Endometrium (tissue), 2 donors: Measurements from ENCODE around the gene MTUS2.

Experiments used
- FAIRE-seq: peaks from 2 replicates; lab custom pipeline; 2012; peaks lifted over from hg19 to GRCh38; lab: Jason Lieb, UNC
- donor health status: control.
- donor health status: control.

MTUS2 gene

DNA sequence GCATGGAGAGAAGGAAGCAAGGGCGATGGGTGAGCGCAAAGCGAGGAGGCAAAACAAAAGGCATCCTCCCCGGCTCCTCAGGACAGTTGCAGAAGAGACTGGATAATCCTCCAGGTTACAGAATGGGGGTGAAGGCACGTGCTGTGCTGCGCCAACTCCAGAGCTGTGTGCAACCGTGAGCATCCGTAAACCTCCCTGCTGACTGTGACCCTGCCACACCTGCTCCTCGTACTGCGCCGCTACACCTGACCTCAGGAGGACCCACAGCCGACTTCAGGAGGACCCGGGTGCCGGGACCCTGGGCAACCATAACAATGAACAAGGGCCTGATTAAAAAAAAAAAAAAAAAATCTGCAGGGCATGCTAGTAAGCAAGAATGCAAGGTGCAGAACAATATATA, 706.6 kb downstream of the MTUS2 start:
- no peak for FAIRE-seq

- no peak for FAIRE-seq
Measured at GRCh38 chr13:29527511-29527910, 707.4 kb downstream of the MTUS2 start.

DNA sequence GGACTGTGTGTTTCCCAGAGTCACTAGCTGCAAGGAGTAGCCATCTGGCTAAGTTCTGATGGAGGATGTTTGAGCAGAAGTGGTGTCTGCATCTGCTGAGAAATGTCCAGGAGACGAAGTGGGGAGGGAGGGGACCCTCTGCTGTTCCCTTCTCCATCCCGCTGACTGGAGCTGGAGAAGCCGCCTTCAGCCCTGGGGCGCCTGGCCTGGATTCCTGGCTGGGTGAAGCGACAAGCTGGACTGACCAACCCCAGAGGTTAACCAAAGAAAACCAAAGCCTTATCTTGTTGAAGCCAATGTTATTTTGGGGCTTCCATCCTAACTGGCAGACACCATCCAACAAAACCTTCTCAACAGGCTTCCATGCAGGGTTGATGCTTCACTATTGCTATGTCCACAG, 707.8 kb downstream of the MTUS2 start:
- FAIRE-seq, result no peak

- no peak for FAIRE-seq
Measured at GRCh38 chr13:29529754-29530153, 709.6 kb downstream of the MTUS2 start.

DNA sequence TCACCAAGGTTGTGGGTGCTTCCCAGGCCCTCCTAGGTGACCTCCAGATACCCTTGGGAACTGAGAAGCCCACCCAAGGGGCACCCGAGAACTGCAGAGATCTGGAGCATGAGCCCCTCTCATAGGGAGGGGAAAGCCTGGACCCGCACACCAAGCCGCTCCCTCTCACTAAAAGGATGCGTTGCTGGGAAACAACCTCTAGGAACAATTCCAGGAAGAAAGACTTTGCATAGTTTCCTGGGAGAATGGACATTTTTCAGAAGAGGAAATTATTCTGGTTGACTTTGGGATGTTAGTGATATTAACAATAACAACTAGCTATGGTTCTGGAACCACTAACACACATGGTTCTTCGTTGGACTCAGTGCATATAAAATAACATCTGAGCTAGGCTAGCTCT, 710.8 kb downstream of the MTUS2 start:
- FAIRE-seq, result no peak

DNA sequence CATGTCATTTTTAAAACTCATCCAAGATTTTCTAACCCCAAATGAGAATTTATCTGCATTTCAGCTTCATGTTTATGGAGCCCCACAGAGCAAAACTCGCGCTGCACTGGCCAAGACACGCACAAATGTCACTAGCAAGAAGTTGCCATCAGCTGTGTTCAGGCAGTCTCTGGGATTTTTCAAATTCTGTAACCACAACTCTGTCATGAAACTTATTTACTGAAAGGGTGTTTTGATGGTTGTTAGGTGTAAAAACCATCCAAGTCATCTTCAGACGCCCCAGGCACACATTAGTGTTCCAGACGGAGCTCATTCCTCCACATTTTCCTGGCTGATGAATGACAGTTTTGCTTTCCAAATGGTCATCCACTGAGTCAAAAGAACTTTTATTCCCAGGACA, 712.0 kb downstream of the MTUS2 start:
- FAIRE-seq, result no peak

- no peak for FAIRE-seq
Measured at GRCh38 chr13:29532821-29533220, 712.7 kb downstream of the MTUS2 start.

DNA sequence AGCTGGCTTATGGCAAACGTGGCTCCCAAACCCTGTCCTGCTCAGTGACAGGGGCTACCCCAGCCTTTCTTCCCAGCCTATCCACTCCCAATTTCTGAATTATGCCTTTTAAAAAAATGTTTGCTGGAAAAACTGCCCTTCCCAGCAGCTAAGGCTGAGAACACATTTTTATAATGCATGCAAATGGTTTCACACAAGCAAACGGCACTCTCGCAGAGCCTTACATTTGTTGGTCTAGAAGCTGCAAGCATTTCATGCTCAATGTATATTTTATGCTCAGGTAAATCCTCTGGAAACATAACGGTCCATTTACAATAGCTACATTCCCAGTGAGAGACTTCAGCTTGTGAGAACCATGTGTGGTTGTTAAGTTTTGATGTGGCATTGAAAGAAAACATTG, 713.9 kb downstream of the MTUS2 start:
- no peak for FAIRE-seq

- FAIRE-seq, result no peak
Measured at GRCh38 chr13:29535663-29536655, 715.8 kb downstream of the MTUS2 start.

GRCh38 chr13:29536853-29537252, 716.7 kb downstream of the MTUS2 start:
- FAIRE-seq, result no peak

GRCh38 chr13:29537736-29538651, 717.9 kb downstream of the MTUS2 start:
- FAIRE-seq, result no peak

- FAIRE-seq, result no peak
Measured at GRCh38 chr13:29538652-29539040, 718.5 kb downstream of the MTUS2 start.

- no peak for FAIRE-seq
Measured at GRCh38 chr13:29539856-29540255, 719.7 kb downstream of the MTUS2 start.

GRCh38 chr13:29540334-29540733, 720.2 kb downstream of the MTUS2 start:
- FAIRE-seq, result no peak

DNA sequence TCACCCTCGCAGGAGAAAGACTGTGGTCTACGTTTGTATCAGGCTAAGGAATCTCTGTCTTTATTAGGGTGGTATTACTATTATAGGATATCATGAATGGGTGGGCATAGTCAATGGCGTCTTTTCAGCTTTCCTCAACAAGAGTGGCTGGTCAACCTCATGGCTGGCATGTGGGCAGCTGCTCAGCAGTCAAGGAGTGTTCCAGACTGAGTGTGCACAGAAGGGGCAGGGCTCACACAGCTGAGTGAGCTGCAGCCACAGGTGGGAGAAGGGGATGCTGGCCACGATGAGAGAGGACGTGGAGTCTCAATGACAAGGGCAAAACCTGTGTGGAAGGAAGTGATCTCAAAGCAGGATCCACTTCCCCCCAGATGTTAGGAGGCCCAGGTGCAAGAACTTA, 720.7 kb downstream of the MTUS2 start:
- FAIRE-seq, result no peak

DNA sequence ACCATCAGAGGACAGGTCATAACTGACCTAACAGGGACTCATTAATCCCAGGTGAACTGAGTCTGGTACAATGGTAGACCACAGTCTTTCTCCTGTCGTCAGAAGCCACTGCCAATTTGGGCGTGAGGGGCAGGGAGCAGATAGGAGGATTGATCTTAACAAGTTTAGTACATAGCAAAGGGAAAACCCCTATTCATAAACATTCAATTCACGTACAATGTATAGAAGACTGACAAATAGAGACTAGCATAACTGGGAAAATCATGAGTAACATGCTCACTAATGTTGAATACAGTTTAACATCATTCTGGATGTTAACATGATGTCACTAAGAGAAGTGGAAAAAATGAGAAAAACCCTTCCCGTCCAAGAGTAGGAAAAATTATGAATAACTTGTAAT, 721.3 kb downstream of the MTUS2 start:
- FAIRE-seq, result no peak

GRCh38 chr13:29542381-29542780, 722.2 kb downstream of the MTUS2 start:
- no peak for FAIRE-seq

GRCh38 chr13:29543230-29544215, 723.4 kb downstream of the MTUS2 start:
- FAIRE-seq, result no peak

- no peak for FAIRE-seq
Measured at GRCh38 chr13:29545988-29546387, 725.8 kb downstream of the MTUS2 start.

- FAIRE-seq, result no peak
Measured at GRCh38 chr13:29546662-29547061, 726.5 kb downstream of the MTUS2 start.

DNA sequence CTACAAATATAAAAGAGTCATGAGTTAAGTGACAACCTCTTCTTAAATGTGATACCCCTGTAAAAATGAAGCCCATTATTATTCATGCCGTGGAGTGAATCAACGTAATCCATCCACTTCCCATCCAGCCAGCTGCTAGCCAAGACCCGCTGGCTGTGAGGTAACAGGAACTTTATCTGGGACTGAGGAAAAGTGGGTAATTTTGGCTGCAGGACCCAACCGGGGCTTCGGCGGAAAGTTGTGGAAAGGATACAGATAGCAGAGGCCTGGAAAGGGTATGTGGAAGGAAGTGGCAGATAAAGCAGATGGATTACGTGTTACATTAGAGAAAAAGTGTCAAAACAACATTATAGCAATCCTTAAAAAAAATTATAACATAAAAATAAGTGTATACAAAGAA, 727.0 kb downstream of the MTUS2 start:
- no peak for FAIRE-seq

GRCh38 chr13:29548722-29549121, 728.6 kb downstream of the MTUS2 start:
- FAIRE-seq, result no peak
